ENCODE results near the gene SLC39A11.
"Not testable (repeated sequence)": the region's sequence is repeated elsewhere in the genome, so short reads cannot be mapped to it uniquely, and the experiment has no call there.

SLC39A11 gene

DNA sequence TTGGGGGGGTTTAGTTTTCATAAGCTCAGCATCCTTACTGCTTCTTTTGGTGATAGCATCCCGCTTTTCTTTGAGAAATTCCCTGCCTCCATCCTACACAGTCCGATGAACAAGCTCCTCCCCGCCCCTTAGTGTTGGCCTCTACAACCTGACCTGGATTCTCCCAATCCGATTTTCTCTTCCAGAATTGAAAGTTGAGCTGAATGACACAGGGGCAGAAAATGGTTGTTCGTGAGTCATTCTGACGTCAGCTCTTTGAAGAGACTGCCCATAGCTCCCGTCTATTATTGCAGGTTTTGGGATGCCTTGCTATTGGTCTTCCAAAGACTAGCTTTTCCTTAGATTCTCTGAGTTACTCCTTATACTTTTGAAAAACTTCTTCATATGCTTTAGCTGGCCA is 279.7 kb downstream of the SLC39A11 start:
- no peak for DNase-seq

DNA sequence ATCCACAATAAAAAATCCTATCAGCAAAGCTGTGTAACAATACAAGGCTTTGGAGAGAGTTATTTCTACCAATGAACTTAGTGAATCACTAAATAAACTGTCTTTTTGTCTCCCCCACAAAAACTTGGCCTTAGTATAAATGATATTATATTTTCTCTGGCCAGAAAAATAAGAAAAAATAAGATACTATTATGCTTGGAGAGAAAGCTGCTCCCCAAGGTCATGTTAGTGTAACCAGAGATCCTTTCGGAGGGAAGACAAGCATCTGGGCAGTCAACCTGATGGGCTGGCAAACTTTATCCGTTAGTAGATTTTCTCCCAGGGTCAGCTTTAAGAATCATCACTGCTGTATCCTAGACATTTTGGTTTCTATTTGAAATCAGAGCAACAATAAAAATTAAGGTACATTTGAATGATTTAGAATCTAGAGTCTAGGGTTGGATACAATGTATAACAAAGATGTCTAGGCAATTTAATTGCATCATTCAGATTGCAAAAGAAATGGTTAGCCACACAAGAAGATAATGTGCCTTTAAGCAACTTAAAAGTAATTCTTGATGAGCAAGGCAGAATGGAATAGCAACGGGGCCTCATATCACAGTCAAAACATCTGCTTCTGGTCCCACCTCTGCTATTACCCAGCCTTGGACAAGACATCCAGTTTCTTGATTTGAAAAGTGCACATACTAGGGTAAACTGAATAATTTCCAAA is 280.4 kb downstream of the SLC39A11 start:
- no peak for DNase-seq

DNA sequence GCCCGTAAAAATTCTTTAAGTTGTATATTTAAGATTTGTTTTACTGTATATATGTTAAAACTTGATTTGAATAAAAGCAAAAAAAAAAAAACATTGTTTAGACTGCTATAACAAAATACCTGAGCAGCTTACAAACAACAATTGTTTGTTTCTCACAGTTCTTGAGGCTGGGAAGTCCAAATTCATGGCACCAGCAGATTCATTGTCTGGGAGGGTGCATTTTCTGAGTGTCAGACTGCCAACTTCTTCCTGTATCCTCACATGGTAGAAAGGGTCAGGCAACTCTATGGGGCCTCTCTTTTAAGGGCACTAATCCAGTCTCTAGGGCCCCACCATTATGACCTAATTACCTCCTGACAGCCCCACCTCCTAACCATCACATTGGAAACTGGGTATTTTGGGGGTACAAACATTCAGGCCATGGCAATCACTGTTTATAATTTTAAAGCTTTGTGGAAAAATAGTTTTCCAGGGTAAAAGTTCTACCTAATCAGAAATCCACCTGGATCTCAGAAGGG is 281.4 kb downstream of the SLC39A11 start:
- DNase-seq = no peak

- DNase-seq = no peak
Observed at GRCh38 chr17:72806011-72806410, 286.5 kb downstream of the SLC39A11 start.

DNA sequence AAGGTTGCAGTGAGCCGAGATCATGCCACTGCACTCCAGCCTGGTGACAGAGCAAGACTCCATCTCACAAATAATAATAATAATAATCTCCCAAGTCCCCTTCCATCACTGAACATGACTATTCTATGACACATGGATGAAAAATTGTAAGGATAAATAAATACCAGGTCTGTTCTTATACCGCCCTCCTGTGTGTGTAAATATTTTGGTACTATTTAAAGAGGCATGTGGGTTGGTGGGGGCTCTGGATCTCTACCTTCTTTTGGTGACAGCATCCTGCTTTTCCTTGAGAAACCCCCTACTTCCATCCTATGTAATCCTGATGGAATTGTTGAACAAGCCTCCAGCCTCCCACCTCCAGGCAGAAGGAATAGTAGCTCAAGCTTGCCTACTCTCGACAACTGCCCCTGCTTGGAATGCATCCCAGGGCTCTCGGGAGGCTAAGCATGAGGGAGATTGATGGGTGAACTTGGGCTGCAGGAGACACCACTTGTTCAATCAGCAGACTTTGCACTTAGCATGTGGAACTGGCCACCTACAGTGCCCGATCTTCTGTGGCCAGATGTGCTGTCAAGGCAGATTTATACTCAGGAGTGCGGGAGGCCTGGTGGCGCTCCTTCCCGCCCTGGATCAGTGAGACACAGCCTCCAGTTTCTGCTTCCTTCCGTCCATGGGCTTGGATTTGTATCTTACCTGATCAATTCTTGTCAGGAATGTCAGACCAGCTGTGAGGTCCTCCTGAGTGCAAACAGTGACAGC is 287.4 kb downstream of the SLC39A11 start:
- DNase-seq = no peak

DNA sequence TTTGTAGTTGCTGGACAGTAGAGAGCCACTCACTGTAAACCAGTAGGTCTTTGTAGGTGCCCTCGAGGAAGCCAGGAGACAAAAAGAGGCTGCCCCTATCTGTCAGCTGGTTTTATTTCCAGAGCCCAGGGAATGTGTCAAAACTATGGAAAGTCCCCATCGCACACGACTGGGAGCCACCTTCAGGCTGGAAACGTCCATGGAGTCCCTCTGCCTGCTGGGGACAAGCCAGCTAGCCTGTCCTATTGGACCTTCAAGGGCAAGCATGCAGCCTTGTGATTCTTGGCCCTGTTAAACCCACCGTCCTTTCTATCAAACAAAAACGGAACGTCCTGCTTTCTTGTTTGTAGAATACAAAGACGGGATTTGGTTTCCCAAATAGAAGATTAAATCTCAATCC is 289.8 kb downstream of the SLC39A11 start:
- no peak for DNase-seq

DNA sequence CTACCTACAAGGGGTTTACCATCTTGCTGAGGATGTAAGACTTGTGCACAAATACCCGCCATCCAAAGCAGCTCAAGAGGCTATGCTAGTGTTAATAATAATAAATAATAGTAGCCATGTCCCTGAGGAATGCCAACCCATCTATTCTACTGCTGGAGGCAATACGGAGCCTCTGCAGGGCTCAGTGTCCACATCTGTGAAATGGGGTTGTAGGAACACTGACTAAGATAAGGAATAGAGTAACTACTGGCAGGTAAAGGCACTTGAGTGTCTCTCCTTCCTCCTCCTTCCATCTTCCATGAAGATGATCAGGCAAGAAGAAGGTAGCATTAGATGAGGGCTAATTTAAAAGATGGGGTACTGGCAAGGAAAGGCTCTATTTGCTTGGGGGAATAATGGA is 295.3 kb downstream of the SLC39A11 start:
- no peak for DNase-seq

DNA sequence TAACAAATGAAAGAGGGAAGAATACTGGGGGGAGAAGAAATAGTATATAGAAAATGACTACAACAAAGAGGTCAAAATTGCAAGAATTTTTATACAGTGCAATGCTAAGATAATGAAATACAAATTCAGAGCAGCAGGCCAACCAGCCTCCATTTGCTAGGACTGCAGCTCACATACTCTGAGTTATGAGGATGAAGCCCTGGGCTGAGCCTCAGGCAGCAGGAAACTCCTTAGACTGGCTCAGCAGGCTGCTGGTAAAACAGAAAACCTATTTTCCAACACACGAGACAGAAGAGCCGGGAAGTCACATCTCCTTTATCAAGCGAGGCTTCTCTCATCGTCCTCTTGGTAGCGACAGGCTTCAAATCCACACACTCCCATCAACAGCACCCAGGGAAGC is 296.5 kb downstream of the SLC39A11 start:
- no peak for DNase-seq

GRCh38 chr17:72794152-72794551 is 298.3 kb downstream of the SLC39A11 start:
- DNase-seq = no peak

DNA sequence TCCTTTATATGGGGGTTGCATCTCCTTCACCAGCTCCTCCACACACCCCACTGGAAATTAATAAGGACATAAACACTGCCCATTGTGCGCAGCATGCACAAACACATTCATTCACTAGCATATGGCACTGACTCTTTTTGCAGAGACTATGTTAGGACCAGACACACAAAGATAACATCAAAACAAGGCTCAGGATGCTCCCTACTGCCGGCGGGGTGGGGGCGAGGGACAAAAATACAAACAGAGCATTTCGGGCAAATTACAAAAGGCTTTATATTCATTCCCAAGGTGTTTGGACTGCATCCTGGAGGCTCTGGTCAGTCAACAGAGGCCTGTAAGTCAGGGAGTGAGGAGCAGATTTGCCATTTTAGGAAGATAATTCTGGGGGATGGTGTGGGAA is 299.7 kb downstream of the SLC39A11 start:
- no peak for DNase-seq

GRCh38 chr17:72790190-72790589 is 302.3 kb downstream of the SLC39A11 start:
- DNase-seq = no peak

GRCh38 chr17:72789711-72790110 is 302.8 kb downstream of the SLC39A11 start:
- no peak for DNase-seq

GRCh38 chr17:72788950-72789585 is 303.4 kb downstream of the SLC39A11 start:
- DNase-seq = no peak

DNA sequence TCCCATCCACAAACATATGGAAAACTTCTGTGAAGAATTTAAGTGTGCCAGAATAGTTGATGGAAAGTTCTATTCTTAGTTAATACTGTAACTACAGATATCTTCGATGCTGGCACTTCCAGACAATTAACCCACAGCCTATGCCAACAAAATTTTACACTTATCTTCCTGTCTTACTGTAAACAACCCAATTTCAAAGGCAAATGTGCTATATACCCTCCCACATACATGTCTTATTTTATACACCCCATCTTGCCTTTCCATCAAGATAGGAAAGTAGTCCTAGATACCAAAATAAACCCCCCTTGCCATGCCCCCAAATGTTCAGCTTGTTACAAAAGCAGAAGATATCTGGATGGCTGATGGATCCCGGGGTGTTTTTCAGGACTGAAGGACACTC is 306.3 kb downstream of the SLC39A11 start:
- no peak for DNase-seq

GRCh38 chr17:72782985-72783701 is 309.3 kb downstream of the SLC39A11 start:
- no peak for DNase-seq

- not testable (repeated sequence) for DNase-seq
Observed at GRCh38 chr17:72782437-72782836, 310.1 kb downstream of the SLC39A11 start.

- no peak for DNase-seq
Observed at GRCh38 chr17:72778169-72779151, 314.0 kb downstream of the SLC39A11 start.

DNA sequence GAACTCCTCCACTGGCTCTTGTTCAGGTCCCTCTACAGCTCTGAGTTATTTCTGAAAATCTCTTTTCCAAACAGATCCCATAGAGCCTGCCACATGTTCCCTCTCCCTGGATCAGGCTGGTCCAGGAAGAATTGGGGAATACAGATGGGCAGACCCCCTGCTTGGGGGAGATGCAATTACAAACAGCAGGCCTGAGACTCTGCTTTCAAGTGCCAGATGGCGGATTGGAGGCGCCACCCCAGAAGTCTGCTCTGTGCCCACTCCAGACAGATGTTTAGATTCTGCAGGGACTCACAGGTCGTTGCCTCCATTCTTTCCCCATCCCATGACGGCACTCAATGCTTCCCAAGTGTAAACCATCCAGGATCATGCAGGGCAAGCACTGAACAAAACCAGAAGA is 316.6 kb downstream of the SLC39A11 start:
- no peak for DNase-seq

DNA sequence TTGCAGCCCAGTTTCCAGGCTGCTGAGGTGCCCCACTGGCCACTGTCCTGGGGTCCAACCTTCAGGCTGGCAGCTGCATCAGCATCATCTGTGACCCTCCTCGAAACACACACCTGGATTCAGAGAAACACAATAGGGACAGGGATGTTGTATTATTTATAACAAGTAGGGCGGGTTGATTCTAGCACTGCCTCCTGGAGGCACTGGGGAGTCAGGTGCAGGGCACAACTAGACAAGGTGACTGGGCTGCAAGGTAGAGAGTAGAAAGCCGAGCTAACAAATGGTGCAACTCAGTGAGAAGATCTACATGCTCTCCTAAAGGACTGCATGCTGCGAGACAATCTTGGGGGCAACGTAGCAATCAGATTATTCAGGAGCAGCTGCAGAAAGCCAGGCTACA is 317.3 kb downstream of the SLC39A11 start:
- DNase-seq = no peak

GRCh38 chr17:72774236-72774635 is 318.3 kb downstream of the SLC39A11 start:
- DNase-seq = no peak

DNA sequence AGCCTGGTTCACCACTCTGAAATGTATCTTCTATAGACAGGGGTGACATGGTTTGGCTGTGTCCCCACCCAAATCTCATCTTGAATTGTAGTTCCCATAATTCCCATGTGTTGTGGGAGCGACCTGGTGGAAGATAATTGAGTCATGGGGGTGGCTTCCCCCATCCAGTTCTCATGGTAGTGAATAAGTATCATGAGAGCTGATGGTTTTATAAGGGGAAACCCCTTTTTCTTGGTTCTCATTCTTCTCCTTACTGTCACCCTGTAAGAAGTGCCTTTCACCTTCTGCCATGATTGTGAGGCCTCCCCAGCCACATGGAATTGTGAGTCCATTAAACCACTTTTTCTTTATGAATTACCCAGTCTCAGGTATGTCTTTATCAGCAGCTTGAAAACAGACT is 319.3 kb downstream of the SLC39A11 start:
- not testable (repeated sequence) for DNase-seq

- no peak for DNase-seq
Observed at GRCh38 chr17:72772331-72772821, 320.1 kb downstream of the SLC39A11 start.
